ENCODE measurements around the gene ZNF175.
"Not testable (repeated sequence)": the region's sequence is repeated elsewhere in the genome, so short reads cannot be mapped to it uniquely, and the experiment has no call there.

ZNF175 gene

GRCh38 chr19:51593138-51593890, 22.2 kb downstream of the ZNF175 start:
- no peak for DNase-seq

- peak; percentile 96 for DNase-seq
Observed at GRCh38 chr19:51593969-51594773, 23.1 kb downstream of the ZNF175 start.

- no peak for DNase-seq
Observed at GRCh38 chr19:51594774-51595109, 23.7 kb downstream of the ZNF175 start.

GRCh38 chr19:51595190-51596175, 24.4 kb downstream of the ZNF175 start:
- DNase-seq = no peak

GRCh38 chr19:51598159-51598915, 27.3 kb downstream of the ZNF175 start:
- DNase-seq = no peak

GRCh38 chr19:51599084-51599483, 28.0 kb downstream of the ZNF175 start:
- no peak for DNase-seq

GRCh38 chr19:51600940-51601580, 30.0 kb downstream of the ZNF175 start:
- no peak for DNase-seq

GRCh38 chr19:51602189-51602854, 31.2 kb downstream of the ZNF175 start:
- no peak for DNase-seq

GRCh38 chr19:51607077-51607476, 36.0 kb downstream of the ZNF175 start:
- no peak for DNase-seq

GRCh38 chr19:51607920-51608562, 37.0 kb downstream of the ZNF175 start:
- DNase-seq = no peak

GRCh38 chr19:51610576-51610975, 39.5 kb downstream of the ZNF175 start:
- DNase-seq = no peak

GRCh38 chr19:51614789-51615188, 43.7 kb downstream of the ZNF175 start:
- DNase-seq = no peak

GRCh38 chr19:51615991-51616390, 44.9 kb downstream of the ZNF175 start:
- DNase-seq = no peak

GRCh38 chr19:51621178-51621577, 50.1 kb downstream of the ZNF175 start:
- DNase-seq = no peak

GRCh38 chr19:51626675-51627074, 55.6 kb downstream of the ZNF175 start:
- no peak for DNase-seq

GRCh38 chr19:51627491-51628138, 56.5 kb downstream of the ZNF175 start:
- DNase-seq = no peak

- no peak for DNase-seq
Observed at GRCh38 chr19:51628153-51628939, 57.3 kb downstream of the ZNF175 start.

GRCh38 chr19:51630315-51630714, 59.2 kb downstream of the ZNF175 start, which contains the start of gene SIGLEC5:
TSS of gene SIGLEC5 (minus strand) at chr19:51630401. CDS start at chr19:51630335, 66 bp downstream.
- not testable (repeated sequence) for DNase-seq

- DNase-seq = no peak
Observed at GRCh38 chr19:51632126-51632525, 61.0 kb downstream of the ZNF175 start.

Data from NCI-H748 treated with DMSO at 0.1 percent for 48 hours (cell line).